NCI-H1436 (cell line): ENCODE results near the gene ETV7.
"Not testable (repeated sequence)": the region's sequence is repeated elsewhere in the genome, so short reads cannot be mapped to it uniquely, and the experiment has no call there.

Experiments used
- DNase-seq: peaks from one replicate; lab custom pipeline; 2025; lab: John Stamatoyannopoulos, UW

The ETV7 gene

DNA sequence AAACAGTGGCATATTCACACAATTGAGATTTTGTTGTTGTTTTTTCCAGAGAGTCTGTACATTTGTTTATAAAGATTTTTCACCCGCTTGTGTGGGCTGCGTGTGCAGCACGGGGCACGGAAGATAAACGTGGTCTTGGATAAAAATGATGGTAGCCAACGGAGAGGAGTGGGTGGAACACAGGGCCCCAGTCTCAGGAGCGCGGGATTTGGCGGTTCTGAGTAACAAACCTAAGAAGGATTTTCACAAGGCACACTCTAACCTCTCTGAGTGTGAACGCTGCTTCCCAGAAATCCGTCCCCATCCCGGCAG, 47.2 kb downstream of the ETV7 start:
- DNase-seq = no peak

DNA sequence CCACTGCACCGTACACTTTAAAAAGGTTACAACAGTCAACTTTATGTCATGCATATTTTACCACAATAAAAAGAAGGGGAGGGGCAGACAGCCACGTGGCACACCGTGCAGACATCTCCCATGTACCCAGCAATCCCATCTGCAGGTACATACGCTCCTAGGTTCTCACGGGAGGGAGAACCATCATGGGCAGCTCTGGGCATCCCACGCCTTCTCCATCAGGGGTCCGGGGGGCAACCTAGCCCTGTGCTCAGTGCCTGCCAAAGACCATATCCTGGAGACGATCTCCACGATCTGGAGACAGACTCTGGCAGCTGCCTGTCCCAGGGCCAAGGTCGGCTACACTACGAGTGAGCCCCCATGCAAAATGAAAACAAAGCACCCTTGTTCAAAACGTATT, 48.3 kb downstream of the ETV7 start:
- DNase-seq = no peak

DNA sequence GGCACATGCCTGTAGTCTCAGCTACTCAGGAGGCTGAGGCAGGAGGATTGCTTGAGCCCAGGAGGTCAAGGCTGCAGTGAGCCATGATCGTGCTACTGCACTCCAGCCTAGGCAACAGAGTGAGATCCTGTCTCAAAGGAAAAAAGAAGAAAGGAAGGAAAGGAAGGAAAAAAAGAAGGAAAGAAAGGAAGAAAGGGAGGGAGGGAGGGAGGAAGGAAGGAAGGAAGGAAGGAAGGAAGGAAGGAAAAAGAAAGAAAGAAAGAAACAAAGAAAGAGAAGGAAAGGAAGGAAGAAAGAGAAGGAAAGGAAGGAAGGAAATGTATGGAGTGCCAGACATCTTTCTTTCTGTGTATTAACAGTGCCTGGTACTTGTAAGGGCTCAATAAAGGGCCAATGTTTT, 49.2 kb downstream of the ETV7 start:
- DNase-seq = not testable (repeated sequence)

DNA sequence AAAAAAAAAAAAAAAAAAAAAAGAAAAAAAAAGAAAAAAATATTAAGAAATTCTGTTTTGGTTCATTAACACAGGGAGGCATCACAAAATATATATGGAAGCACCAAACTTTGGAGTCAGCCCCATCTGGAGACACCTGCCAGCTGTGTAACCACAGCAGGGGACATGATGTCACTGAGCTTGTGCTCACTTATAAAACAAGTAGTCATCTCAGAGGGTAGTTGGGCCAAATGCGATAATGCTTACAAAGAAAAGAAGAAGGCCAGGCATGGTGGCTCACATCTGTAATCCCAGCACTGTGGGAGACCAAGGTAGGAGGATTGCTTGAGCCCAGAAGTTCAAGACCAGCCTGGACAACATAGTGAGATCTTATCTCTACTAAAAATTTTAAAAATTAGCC, 49.7 kb downstream of the ETV7 start:
- DNase-seq = no peak

DNA sequence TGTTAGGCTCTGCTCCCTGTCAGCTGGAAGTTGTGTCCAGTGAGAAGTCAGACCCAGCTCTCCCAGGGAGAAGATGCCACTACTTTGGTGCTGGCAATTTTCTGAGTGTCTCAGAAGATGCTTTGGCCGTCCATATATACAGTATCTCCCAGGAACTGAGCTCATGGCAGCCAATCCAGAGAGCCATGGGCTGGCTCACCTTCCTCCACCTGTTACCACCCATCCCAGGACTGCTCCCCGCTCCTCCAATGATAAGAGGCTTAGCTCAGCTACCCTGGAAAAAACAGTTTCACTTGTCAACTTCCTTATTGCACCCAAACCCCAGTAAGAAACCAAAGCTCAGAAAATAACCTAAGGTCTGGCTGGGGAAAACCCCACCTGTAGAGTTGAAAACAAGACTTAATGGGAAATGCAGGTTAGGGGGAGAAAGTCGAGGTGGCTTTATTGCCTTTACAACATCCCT, 50.7 kb downstream of the ETV7 start, which contains the start of gene BNIP5:
Gene BNIP5 (minus strand): TSS at position 110 of the 463 bp plus-strand sequence. CDS start 6,198 bp downstream, outside the sequence.
- no peak for DNase-seq

DNA sequence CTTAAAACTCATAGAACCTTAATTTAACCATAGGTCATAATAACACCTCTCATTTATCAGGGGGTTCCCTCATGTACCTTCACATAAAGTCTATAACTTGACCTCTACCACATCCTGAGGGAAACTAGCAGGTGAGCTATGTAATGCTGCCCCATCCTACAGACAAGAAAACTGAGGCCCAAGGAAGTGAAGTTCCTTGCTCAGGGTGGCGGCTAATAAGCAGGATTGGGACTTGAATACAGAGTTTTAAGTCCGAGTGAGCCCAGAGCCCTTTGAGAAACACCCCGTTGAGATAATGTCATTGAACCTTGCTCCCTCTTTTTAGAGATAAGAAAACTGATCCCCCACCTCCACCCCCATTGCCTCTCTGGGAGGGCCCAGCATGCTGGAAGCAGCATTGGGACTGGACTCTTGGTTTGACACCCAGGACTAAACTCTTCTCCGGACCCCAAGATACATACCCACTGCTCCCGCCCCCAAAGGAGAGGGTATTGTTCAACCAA, 51.2 kb downstream of the ETV7 start:
- DNase-seq = no peak

DNA sequence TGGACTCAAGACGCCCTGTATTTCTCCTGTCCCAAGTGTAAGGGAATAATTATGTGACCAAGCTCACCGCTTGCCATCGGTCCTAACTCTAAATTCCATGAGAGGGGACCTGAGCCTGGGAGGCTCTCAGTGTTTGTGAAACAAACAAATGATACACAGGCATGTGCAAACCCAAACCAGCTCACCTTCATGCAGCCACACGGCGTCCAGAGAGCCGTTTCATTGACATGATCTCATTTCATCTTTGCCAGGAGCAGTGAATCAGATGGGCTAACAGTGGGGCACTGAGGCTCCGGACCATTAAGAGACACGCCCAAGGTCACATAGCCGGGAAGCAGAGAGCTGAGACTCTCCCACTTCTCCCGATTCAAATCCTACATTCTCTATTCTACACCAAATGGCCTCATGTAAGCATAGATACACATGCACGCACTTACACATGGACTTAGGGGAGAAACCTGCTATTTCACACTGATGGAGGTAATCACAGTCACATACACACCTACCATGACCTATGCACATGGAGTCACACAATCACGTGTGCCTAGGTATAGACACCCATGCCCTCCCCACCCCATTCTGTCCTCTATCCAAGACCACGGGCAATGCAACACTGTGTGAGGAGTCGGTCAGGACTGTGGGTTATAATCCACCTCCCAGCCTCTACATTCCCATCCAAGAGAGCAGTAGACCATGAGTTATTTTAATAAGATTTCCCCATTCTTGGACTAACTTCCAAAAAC, 51.8 kb downstream of the ETV7 start:
- DNase-seq = no peak

DNA sequence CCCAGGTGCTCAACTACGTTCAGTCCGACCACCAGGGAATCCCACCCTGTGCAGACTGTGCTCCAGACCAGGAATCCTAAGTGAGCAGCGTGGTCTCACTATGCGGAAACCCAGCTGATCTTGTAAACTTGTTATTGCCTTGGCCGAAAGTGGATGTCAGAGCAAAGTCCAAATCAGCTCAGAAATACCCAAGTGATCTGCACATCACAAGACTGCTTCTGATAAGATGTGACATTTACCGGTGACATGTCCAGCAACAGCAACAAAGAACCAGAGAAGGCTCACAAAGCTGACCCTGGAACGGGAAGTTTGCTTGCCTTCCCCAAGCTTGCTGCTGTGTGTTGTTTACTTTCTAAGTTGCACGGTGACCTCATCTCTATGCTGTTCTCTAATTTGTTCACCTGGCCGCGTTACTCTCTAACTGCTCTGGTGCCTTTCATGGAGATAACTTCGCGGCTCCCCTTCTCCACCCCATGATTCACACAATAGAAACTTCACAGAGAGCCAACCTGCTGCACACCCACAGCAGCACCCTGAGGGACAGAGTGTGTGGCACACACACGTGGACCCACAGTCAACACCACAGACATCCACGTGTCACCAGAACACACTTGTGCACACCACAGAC, 52.5 kb downstream of the ETV7 start:
- DNase-seq = no peak

DNA sequence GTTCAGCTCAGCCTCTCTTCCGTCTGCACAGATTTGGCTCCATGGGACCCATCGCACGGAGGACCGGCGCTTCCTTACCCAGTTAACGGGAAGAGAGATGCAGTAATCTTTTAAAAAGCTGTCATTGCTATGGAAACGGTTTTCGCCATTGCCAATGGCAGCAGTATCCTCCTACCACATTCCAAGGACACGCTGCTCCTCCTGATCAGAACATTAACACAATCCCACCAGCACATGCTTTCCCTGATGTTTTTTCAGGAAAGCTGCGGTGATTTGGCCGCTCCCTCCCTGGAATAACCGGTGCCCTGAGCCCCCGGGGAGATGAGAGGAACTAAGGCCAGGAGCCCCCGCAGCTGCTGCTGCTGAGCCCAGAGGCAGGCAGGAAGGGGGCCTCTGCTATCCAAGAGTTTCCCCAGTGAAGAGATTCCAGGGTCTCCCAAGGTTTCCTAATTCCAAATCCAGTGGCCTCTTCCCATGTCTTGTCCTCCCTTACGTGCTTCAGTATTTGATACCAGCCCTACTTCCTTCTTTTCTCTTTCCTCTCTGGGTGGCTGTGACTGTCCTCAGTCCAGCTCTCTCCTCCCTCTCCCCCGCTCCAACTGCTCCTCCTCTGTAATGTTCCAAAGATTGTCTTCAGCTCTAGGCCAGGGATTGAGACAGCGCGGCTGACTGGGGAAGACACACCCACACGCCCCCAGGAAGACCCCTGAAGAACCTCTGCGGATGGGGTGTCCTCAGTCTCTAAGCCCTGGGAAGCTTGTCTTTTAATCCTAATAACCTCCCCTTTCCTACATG, 53.3 kb downstream of the ETV7 start:
- no peak for DNase-seq

DNA sequence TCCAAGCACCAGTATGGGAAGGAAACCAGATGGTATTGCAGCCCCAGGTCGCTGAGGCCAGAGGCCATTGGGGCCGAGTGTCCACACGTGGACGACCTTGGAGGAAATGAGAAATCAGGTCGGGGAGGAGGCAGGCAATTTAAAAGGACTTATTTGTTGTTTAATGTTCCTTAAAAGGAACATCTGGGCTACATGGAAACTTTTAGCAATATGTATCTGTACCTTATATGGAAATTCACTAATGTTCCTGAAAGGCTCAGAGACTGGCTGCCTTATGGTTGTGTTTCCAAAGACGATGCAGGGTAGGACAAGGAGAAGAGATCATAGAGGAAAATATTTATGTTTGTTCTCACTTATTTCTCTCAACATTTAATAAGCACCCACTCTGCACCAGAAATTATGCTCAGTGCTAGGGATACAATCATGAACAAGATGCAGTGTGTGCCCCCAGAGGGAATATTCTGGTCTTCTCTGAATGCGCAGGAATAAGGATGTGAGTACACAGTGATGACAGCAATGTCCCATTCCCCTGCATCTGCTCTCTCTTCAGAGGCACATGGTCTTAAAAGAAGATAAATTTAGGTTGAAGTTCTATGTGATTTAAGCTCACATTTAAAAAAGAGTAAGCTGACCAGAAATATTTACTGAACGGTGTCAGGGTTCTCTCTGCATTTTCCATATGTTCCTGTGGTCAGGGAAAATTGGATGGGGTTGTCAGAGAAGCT, 54.1 kb downstream of the ETV7 start:
- no peak for DNase-seq

DNA sequence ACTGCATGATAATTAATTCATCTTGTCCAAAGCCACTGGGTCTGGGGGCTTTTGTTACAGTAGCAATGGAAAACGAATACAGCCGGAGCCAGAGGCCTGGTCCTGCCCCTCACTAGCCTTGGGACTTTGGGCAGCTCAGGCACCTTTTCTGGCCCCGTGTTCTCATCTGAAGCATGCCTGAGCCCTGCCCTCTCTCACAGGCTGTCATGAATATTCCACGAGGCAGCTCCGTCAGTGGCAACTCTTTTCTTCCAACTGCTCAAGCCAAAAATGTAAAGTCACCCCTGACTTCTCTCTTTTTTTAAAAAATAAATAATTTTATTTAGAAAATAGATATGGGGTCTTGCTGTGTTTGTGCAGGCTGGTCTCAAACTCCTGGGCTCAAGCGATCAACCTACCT, 56.1 kb downstream of the ETV7 start:
- DNase-seq = no peak

DNA sequence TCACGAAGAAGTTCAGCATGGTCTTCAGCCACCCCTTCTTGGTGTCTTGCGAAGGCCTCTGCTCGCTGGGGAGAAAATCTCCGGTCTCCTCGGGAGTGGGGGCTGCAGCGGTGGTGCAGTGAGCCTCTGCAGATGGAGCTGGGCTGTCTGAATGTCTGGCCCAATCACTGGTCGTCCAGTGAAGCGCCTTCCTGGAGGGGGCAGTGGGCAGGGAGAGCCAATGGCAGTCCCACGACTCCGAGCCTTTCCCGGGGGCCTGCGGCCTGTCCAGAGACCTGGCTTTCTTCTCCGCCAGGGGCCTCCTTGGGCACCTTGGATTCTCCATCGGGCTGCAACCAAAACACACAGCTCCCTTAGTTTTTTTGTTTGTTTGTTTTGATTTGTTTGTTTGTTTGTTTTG, 57.1 kb downstream of the ETV7 start:
- DNase-seq = no peak

DNA sequence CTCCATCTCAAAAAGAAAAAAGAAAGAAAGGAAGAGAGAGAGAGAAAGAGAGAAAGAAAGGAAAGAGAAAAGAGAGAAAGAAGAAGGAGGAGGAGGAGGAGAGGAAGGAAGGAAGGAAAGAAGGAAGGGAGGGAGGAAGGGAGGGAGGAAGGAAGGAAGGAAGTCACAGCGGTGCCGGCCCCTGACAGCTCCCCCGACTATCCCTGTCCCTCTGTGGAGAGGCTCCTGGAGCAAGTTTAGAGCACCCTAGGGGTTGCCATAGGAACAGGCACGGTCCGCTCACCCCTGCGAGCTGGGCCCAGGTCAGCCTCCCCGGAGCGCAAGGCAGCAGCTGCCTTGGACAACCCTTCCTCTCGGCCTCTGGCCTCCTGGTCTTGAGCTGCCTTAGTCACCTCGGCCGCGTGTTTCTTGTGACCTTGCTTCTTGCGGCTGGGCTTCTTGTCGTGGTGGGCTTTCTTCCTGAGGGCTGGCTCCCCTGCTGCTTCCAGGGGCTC, 57.6 kb downstream of the ETV7 start:
- no peak for DNase-seq

DNA sequence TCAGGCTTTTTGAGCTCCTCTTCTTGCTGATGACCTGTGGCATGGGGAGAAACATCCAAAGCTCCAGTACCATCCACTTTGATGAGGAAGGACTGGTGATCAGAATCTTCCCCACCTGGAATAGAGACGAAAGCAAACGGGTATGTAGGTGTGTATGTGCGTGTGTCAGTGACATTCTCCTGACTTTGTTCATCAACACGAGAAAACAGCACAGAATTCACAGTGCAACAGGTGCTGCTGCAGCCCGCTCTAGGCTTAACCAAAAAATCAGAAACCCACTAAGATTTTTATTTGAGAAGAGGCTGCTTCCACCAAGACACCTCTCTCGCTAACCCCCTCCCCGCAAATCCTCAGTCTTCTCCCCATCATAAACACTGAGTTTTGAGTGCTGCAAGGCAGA, 58.9 kb downstream of the ETV7 start:
- no peak for DNase-seq

DNA sequence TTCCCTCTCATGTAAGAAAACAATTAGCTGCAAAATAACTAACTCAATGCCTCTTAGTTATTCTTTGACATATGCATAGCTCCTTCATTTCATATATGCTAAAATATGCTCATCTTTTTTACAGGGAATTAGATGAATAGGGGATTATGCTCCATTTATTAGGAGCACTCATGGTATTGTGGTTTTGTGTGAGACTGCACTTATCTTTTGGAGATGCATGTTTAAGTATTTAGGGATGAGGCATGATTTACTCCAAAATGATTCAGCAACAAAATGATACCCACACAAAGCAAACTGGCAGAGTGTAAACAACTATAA, 59.6 kb downstream of the ETV7 start:
- no peak for DNase-seq

DNA sequence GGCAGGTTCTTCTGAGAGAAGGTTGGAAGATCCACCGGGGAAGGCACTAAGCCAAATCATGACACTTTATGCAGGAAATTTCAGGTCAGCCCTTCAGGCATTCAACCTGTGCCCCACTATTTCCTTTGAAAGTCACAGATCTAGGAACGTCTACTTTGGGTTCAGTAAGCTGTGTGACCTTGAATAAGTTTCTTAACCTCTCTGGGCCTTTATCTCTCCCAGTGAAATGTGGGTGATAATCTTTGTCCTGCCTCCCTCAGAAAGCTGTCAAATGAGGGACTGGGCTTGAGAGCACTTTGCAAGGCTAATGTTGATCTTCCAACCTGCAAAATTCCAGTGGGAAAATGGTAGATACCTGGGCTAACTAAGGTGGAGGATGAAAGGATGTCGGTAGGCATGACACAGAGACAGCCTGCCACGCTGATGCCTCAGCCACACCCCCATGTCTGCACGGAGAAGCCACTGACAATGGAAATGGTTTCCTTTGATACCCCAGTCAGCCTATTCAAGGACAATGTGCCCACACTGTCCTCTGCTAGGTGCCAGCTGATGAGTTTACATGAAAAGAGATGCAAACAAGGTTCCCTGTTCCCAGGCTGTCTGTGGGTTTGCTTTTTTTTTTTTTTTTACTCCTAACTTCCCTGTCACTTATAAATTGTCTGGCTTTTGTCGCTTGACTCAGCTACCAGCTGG, 60.1 kb downstream of the ETV7 start:
- no peak for DNase-seq

DNA sequence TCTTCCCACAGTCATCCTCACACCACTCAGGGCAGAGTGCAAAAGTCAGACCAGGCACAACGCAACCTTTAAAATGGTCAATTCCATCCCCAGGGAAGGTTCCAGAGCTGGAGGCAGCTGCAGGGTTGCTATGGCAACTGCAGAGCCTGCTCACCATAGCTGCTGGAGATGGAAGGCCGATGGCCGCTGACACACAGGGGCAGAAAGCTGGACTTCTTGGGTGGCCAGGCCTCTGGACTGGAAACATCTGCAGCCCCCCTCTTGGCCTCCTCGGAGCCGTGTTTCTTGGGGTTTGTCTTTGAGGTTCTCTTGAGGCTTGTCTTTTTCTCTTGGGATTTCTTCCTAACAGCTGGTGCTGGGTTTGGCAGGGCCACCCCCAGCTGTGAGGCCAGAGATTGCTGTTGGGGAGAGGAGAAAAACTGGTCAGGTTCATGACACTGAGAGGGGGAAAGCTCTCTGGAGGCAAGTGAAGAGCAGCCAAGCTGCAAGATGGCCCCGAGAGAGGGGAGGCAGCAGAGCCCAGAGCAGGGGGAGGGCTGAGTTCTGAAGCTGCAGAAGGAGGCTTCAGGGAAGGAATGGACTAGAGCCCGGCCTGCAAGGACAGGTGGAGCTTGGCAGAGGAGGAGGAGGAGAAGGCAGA, 61.0 kb downstream of the ETV7 start:
- no peak for DNase-seq

DNA sequence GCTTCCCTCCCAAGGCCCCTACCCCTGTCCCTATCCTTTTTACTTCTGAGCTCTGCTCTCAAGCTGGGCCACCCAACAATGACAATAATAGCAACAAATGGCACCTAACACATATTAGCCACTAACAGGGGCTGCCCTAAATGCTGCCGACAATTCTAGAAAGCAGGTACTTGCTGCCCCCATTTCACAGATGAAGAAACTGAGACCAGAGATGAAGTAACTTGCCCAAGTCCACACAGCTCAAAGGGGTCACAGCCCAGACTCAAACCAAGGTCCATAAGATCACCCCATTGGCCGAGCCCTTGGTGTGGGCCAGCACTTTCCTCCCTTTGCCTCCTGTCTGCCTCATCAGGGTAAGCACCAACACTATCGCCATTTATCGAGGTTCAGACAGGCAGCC, 62.8 kb downstream of the ETV7 start:
- DNase-seq = no peak

DNA sequence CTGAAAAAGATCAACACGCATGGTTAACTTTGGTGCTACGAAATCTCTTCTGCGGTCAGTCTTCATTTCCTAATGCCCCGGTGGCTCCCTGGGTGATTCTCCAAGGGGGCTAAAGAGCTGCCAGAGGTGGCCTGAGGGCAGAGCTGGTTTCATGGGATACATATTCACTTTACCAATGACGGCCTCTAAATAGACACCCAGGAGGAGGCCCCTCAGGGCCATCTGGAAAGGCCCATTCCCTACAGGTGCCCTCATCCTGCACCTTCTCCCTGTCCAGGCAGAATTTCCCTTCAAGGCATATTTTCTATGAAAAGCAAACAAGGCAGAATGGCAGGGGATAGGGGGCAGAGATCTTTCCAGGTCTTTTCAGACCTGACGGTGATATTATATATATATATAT, 63.3 kb downstream of the ETV7 start:
- no peak for DNase-seq

DNA sequence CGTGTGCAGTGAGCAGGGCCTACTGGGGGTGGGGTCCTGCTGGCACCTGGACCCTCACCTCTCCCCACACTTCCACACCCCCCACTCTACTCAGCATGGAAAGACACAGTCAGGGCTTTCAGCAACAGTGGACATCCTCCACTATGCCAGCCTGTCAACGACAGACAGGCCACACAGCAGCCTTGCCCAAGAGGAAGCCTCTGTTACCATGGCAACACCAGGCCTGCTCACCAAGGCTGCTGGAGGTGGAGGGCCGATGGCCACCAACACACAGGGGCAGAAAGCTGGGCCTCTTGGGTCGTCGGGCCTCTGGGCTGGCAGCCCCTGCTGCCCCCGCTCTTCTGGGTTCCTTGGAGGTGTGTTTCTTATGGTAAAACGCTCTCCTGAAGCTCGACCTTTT, 64.4 kb downstream of the ETV7 start:
- no peak for DNase-seq

DNA sequence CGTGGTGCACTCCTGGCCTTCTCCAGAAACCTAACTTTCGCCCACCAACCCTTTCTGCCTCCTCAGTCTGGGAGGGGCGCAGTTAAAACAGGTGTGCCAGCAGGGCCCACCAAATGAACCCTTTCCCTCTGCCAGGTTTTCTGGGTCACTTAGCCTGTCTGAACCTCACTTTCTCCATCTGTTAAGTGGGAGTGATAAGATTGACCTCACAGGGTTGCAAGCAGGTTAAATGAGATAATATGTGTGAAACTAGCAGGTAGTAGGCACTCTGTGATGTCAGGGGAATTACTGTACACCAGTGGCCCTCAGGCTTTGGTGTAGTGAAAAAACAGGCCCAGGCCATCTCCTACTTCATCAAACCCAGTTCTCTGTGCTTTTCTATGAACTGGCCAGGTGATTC, 64.9 kb downstream of the ETV7 start:
- DNase-seq = no peak
